KOPT-K1 (cell line): Measurements from ENCODE around the gene COL25A1.

Source experiments
- H3K27ac ChIP-seq: fragments of 200-600 bp; sonication (generic); 2 replicates; pipeline ENCODE4 v1.5.1; 2016; ENCODE audit warnings: antibody characterized with exemption, mild to moderate bottlenecking, low read depth, low read length; ENCODE audit not compliant: poor library complexity, severe bottlenecking
- H3K36me3 ChIP-seq: fragments of 200-600 bp; sonication (generic); 2 replicates; pipeline ENCODE4 v1.5.1; 2017; ENCODE audit warnings: antibody characterized with exemption, mild to moderate bottlenecking, low read length, moderate library complexity; ENCODE audit not compliant: insufficient read depth
- H3K9me3 ChIP-seq: fragments of 200-600 bp; sonication (generic); 2 replicates; pipeline ENCODE4 v1.5.1; 2017; ENCODE audit warnings: antibody characterized with exemption, low read length, mild to moderate bottlenecking; ENCODE audit not compliant: insufficient read depth, poor library complexity, severe bottlenecking

Gene COL25A1

DNA sequence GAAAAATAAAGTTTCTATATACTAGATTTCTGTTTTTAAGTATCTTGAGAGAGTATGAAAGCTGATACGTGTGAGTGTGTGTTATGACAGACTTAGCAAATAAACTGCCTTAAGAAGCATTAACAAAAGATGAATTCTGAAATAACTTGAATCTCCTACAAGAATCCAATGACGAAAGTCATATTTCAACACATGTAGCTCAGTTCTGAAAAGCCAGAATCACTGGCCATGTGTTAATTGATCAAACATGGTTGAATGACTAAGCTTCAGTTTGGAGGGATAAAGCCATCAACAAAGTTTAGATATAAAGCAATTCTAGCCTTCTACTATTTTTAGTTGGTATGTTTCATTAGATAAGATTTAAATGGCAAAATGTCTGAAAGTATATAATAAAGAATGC is 451.1 kb downstream of the COL25A1 start:
- Histone ChIP-seq H3K36me3 (no peaks in the 10 kb centered on the region), H3K27ac (no peak overlapping the region), H3K9me3 (no peaks in the 10 kb centered on the region)

DNA sequence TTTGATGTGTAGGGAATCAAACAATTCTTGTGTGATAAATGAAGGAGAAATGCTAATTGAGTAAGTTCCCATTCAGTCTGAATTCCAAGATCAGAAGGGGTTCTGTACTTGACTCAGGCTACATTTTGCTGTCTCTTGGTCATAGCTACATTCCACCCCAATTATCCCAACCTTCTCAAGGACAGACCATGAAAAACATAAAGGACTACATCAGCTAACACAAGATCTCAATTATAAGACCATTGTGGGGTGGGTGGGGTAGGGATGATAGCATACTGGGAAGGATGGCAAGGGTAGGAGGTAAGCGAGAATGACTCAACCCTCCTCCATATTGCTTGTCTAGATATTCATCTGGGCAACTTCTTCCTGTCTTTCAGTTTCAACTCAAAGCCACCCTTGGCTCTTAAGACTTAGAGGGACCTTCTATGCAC is 452.2 kb downstream of the COL25A1 start:
- Histone ChIP-seq H3K9me3 (no peaks in the 10 kb centered on the region), H3K27ac (peak overlapping the region; percentile 51)

DNA sequence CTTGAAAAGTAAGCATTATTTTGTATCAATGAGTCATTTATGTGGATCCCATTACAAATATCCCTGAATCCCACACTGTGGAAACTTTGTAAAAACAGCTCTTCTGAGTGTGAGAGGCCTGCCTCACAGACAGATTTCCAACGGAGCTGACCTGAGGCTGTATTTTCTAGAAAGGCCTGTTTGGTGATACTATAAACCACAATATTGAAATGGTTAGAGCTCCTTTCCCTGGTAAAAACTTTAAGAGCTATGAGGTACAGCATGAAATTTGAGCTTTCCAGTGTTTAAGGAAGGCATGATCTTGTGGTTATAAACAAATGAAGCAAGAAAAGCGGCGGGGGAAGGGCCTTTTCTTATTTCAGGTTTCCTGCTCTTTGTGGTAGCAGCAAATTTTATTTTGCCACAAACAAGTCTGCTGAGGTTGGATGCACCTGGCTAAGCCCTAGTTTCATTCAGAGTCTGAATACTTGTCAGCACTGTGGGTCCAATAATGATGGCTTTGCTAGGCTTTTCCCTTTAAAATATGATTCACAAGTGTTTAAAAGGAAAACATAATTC is 452.8 kb downstream of the COL25A1 start:
- Histone ChIP-seq H3K36me3 (no peaks in the 10 kb centered on the region), H3K9me3 (no peaks in the 10 kb centered on the region), H3K27ac (peak overlapping the region; percentile 51)

More for the DNA sequence above, 452.2 kb downstream of the COL25A1 start:
- H3K36me3 ChIP-seq, result no peaks in the 10 kb centered on the region

DNA sequence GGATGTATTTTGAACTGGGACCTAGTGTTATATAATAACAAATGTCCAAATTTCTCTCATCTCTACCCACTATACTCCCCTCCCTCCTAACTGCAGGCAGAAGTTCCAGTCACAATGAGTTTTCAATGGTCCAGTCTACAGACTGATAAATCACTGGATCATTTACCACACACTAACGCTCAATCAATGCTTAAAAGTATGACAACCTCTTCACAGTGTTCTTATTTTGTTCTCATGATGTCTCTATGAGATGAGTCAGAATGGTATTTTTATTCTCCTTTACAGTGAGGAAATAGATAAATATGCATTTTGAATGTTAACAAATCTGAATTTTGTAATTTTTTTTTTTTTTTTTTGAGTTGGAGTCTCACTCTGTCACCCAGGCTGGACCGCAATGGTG is 455.9 kb downstream of the COL25A1 start:
- no peaks in the 10 kb centered on the region for H3K9me3 ChIP-seq
- no peak overlapping the region for H3K27ac ChIP-seq
- H3K36me3 ChIP-seq, result no peaks in the 10 kb centered on the region

DNA sequence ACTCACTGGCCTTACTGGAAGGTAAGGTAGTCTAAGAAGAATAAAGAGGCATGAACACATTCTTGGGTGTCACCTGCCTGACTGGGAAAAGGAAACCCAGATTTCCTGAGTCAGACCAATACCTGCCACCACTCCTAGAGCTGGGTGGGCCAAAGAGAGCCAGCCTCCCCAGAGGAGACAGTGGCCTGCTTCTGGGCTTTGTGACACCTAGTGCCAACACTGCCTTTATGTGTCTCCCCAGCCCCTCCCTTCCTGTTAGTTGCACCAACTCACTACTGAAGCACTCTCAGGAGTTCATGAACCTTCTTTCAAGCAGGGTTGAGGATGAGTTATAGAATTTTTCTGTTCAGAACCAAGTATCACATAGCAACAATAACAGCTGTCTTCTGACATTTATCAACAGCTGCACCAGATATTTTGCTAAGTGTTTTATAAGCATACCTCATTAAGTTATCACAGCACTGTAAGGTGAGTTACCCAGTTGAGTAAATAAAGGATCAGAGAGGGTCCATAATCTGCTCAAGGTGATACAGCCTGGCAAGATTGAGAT is 462.0 kb downstream of the COL25A1 start:
- Histone ChIP-seq H3K9me3 (no peaks in the 10 kb centered on the region), H3K27ac (no peak overlapping the region), H3K36me3 (no peaks in the 10 kb centered on the region)

GRCh38 chr4:108839333-108839732 is 463.1 kb downstream of the COL25A1 start:
- Histone ChIP-seq H3K36me3 (no peaks in the 10 kb centered on the region), H3K27ac (no peak overlapping the region), H3K9me3 (no peaks in the 10 kb centered on the region)

DNA sequence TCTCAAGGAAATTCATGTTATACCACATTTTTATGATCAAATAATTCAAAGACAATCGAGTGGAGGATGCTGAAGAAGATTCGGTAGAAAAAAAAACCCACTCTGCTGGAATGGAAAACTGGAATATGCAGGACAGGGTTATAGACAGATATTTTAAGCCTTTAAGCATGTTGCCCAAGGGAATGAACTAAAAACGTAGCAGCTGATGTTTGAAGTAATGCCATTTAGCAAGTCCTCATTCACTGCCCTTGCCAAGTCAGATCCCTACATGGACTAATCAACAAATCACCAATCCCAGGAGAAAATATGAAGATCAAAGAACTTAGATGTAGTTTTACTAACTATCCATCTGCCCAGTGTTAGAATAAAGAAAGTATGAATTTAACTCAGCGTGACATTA is 464.0 kb downstream of the COL25A1 start:
- no peak overlapping the region for H3K27ac ChIP-seq

DNA sequence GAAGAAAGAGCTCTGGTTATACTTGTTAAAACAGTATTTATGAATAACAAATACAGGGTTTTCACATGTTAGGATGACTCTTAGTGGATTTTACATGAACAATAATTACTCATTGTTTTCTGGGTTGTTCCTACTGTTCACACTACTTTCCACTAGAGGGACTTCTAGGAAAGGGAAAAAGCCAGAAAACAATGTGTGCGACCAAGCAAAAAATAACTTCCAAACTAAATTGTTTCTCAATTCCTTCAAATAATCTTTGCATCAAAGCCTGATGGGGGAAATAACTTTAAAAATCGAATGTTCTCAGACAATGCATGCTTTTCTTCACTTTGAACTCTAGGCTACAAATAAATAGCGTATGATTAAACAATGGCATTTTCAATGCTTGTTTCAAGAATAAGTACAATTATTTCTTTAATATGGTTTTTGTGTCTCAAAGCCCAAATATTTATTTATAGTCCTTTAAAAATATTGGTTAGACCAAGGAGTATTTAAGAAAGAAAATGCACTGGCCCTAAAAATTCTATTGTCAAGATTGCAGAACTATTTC is 467.5 kb downstream of the COL25A1 start:
- H3K27ac ChIP-seq, result no peak overlapping the region
- H3K9me3 ChIP-seq, result no peaks in the 10 kb centered on the region
- H3K36me3 ChIP-seq, result no peaks in the 10 kb centered on the region

More for the DNA sequence above, 464.0 kb downstream of the COL25A1 start:
- H3K36me3 ChIP-seq, result no peaks in the 10 kb centered on the region
- H3K9me3 ChIP-seq, result no peaks in the 10 kb centered on the region

DNA sequence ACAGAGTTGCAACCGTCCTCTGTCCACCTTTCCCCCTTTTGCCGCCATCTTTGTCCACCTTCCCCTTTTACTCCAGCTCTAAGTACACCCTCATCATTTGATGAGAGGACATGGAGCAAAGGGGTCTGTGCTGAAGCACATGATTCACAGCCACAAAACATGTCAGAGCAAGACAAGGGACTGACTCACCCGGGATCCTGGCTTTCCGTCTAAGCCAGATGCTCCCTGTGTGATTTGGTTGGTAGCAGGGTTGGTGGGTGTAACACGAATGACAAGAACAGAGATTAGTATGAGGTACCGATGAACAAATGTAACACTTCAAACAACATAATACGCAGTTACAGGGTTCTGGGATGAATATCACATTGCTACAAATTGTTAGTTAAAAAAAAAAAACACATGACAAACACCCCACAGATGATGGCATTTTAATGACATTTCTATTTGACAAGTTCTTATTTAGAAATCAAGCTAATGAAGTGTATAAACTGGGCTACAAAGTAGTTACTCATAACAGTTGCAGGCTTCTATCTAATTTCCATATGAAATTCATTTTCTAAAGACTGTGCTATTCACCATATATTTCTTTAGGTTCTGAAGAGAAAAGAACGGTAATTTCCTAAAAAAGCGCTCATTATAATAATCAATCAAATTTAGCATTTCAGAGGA is 468.2 kb downstream of the COL25A1 start:
- Histone ChIP-seq H3K27ac (no peak overlapping the region), H3K9me3 (no peaks in the 10 kb centered on the region), H3K36me3 (no peaks in the 10 kb centered on the region)

- Histone ChIP-seq H3K36me3 (no peaks in the 10 kb centered on the region), H3K27ac (no peak overlapping the region), H3K9me3 (no peaks in the 10 kb centered on the region)
These were observed 469.4 kb downstream of the COL25A1 start for GRCh38 chr4:108833046-108833445.

GRCh38 chr4:108831886-108832285 is 470.6 kb downstream of the COL25A1 start:
- Histone ChIP-seq H3K9me3 (no peaks in the 10 kb centered on the region), H3K27ac (no peak overlapping the region), H3K36me3 (no peaks in the 10 kb centered on the region)

DNA sequence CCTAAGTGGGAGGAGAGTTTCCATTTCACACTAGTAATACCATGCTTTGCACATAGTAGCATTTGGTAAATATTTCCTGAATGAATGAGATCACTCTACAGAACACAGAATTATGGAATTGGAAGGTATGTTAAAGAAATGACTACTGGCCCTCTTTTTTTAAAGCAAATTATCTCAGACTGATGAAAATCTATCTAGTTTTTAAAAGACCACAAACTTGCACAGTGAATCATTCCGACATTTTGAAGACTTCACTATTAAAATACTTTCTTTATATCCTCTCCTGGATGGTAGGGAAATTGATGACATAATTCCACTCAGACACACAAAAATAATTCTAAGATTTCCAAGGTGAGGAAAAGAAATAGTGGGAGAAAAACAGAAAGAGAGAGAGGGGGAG is 471.2 kb downstream of the COL25A1 start:
- Histone ChIP-seq H3K36me3 (no peaks in the 10 kb centered on the region), H3K27ac (no peak overlapping the region), H3K9me3 (no peaks in the 10 kb centered on the region)

DNA sequence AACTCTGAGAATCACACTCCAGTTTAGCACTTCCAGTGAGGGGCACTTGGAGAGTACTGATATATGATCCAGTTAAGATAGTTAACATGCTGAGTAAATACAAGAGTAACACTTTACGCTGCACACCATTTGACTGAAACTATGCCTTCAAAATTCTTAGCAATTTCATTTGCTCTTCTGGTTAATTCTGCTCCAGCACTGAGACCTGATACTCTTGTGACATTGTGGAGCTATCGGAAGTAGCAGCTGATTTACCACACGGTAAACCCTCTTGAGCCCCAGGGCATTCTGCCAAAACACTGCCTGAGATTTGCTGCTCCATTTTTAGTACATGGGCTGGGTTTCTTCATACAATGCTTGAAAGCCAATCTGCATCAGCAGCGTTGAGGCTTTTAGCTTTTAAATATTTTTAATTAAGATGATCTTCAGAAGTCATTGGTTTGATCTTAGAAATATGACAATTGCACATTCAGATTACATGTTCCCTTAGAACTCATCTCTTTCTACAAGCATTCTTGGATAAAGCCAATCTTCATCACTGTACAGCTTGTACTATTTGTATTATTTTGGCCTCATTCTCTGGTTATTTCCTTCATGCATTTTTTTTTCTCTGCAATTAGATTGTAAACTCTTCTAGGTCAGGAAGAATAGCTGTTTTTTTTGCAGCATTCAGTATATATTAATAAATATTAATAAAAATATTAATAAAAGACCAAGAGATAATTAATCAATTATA is 471.8 kb downstream of the COL25A1 start:
- Histone ChIP-seq H3K9me3 (no peaks in the 10 kb centered on the region), H3K27ac (no peak overlapping the region), H3K36me3 (no peaks in the 10 kb centered on the region)

DNA sequence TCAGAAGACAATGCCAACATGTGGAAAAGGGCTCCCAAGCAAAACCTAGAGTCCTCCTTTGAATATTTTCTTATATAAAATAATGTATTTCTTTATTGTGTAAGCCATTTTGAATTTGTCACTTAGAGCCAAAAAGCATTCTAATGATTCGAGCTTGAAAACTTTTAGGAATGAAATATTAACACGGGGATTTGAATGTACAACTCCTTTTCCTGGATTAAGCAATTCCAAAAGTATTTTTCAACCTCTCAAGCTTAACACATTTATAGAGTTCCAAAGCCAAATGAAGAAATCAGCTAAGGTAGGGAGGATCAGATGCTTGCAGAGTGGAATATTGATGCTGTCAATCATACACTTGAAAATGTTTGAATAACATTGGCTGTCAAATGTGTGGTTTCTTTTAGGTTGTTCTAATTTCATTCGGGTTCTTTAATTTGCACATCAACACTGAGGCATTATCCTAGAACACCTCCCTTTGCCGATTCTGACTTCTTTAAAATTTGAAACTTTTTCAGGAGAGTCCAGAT is 472.4 kb downstream of the COL25A1 start:
- Histone ChIP-seq H3K27ac (no peak overlapping the region), H3K9me3 (no peaks in the 10 kb centered on the region), H3K36me3 (no peaks in the 10 kb centered on the region)

GRCh38 chr4:108828620-108829019 is 473.8 kb downstream of the COL25A1 start:
- no peaks in the 10 kb centered on the region for H3K36me3 ChIP-seq
- H3K9me3 ChIP-seq, result no peaks in the 10 kb centered on the region

More at GRCh38 chr4:108828620-108829019, 473.8 kb downstream of the COL25A1 start:
- no peak overlapping the region for H3K27ac ChIP-seq
